H1 (cell line): ENCODE results near the gene ECI1. TPM values are rescaled to one million over a fixed set of nuclear protein-coding genes. Genes with fewer than 3 reads are reported as not detected.

ENCODE experiments used
- BRCA1 ChIP-seq: IDR thresholded peaks from 2 replicates; pipeline ENCODE4 v1.6.1; 2012; ENCODE audit warnings: low read depth, low read length, improper control_type of control experiment
- GABPA ChIP-seq: IDR thresholded peaks from 2 replicates; pipeline ENCODE4 v1.6.1; 2011; ENCODE audit warnings: mild to moderate bottlenecking, low read length, moderate library complexity, borderline replicate concordance; ENCODE audit not compliant: insufficient read depth
- polyA plus RNA-seq, 7 experiments: library from polyadenylated mRNA; depleted of rRNA in 3 of 7; stranded (reverse) in 5 of 7; unstranded in 2 of 7; fragments of >200 nt in 5 of 7; fragments of 200-250 nt in 2 of 7; gene quantifications; 1 replicate in 5 of 7; 2 replicates in 1 of 7; 4 replicates in 1 of 7; pipeline versions ENCODE4 v1.2.1 to v1.2.3, GENCODE V29; 2011 to 2013; ENCODE audit warnings: missing spikeins in 2 of 7, mixed read lengths in 2 of 7
- total RNA-seq: library from RNA; stranded (reverse); fragmentation: NEBNext Ultra II Directional; extraction: Animal tissue kit (Norgen Biotek cat#: 25700); gene quantifications from 2 replicates; pipeline ENCODE4 v1.2.1, GENCODE V29; 2021

Gene ECI1
- total and polyA plus RNA-seq, 2 of the 8 experiments (the other 6 are each of a cell fraction or from before 2014, with no cell fraction given) = 79.5 to 151 TPM

DNA sequence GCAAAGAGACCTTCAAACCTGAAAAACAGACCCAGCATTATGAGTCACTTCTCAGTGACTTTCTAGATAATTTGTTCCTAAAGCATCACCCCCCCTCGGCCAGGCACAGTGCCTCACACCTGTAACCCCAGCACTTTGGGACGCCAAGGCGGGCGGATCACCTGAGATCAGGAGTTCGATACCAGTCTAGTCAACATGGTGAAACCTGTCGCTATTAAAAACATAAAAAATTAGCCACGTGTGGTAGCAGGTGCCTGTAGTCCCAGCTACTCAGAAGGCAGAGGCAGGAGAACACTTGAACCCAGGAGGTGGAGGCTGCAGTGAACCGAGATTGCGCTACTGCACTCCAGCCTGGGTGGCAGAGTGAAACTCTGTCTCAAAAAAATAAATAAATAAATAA, 40.8 kb upstream of the ECI1 start (continued):
- TF ChIP-seq GABPA (no peak), BRCA1 (no peak)
